K562 (cell line): Measurements from ENCODE around the gene PALM3. TPM values are rescaled to one million over a fixed set of nuclear protein-coding genes. Genes with fewer than 3 reads are reported as not detected.
A peak's percentile ranks its signal among the peaks of the same experiment; 100 is the strongest.

Source experiments
- BRD9 ChIP-seq: fragments of 450-650 bp; IDR thresholded peaks from 2 replicates; pipeline ENCODE4 v1.6.1; 2018; ENCODE audit warnings: low read depth; ENCODE audit not compliant: partially characterized antibody
- DMBX1 ChIP-seq: fragments of 250-450 bp; sonication (Bioruptor Pico); IDR thresholded peaks from 2 replicates; pipeline ENCODE4 v1.8.0; 2022; ENCODE audit warnings: inconsistent platforms, mild to moderate bottlenecking, moderate library complexity, borderline replicate concordance
- ELK3 ChIP-seq: fragments of 450-650 bp; formaldehyde crosslinking; IDR thresholded peaks from 2 replicates; pipeline ENCODE4 v1.4.0; 2020; ENCODE audit warnings: mild to moderate bottlenecking
- FOXA3 ChIP-seq, 2 experiments: fragments of 450-650 bp in 1 of 2; sonication (generic) in 1 of 2; formaldehyde crosslinking; IDR thresholded peaks in 1 of 2; conservative IDR thresholded peaks in 1 of 2; 2 replicates each; pipeline versions ENCODE4 v1.4.0 to v1.8.0; 2020 to 2022; ENCODE audit warnings: mild to moderate bottlenecking in 2 of 2, missing genetic modification reagents in 1 of 2
- HCFC1 ChIP-seq: IDR thresholded peaks from 2 replicates; pipeline ENCODE4 v1.6.1; 2012; ENCODE audit warnings: low read depth, low read length, improper control_type of control experiment
- HNRNPUL1 ChIP-seq: fragments of 200-400 bp; formaldehyde crosslinking; IDR thresholded peaks from 2 replicates; pipeline ENCODE4 v1.6.1; 2017; ENCODE audit warnings: low read length
- MAFF ChIP-seq: IDR thresholded peaks from 2 replicates; pipeline ENCODE4 v1.6.1; 2012; ENCODE audit warnings: low read length, improper control_type of control experiment
- NCOA4 ChIP-seq: fragments of 450-650 bp; IDR thresholded peaks from 2 replicates; pipeline ENCODE4 v1.6.1; 2018; ENCODE audit warnings: mild to moderate bottlenecking; ENCODE audit not compliant: partially characterized antibody
- NFRKB ChIP-seq: fragments of 450-650 bp; IDR thresholded peaks from 2 replicates; pipeline ENCODE4 v1.6.1; 2016; ENCODE audit warnings: low read depth
- PHTF2 ChIP-seq: fragments of 250-450 bp; sonication (Bioruptor Pico); IDR thresholded peaks from 2 replicates; pipeline ENCODE4 v1.5.0; 2021; ENCODE audit warnings: mild to moderate bottlenecking
- PRPF4 ChIP-seq: fragments of 200-400 bp; formaldehyde crosslinking; IDR thresholded peaks from one replicate; pipeline ENCODE4 v1.6.1; 2017; ENCODE audit warnings: low read length, low read depth, mild to moderate bottlenecking; ENCODE audit not compliant: insufficient read depth, poor library complexity, severe bottlenecking
- REST ChIP-seq, 2 experiments: fragments of 450-650 bp; formaldehyde crosslinking in 1 of 2; IDR thresholded peaks; 2 replicates each; pipeline versions ENCODE4 v1.4.0 to v1.6.1; 2014 to 2020; ENCODE audit warnings: mild to moderate bottlenecking in 2 of 2, borderline replicate concordance in 1 of 2, low read depth in 1 of 2
- SPI1 ChIP-seq: IDR thresholded peaks from 2 replicates; pipeline ENCODE4 v1.6.1; 2011; ENCODE audit warnings: low read depth, low read length, control low read depth, borderline replicate concordance
- TRIM25 ChIP-seq: fragments of 450-650 bp; IDR thresholded peaks from 2 replicates; pipeline ENCODE4 v1.7.0; 2016; ENCODE audit warnings: borderline replicate concordance
- ZBED1 ChIP-seq: IDR thresholded peaks from 2 replicates; pipeline ENCODE4 v1.6.1; 2014
- ZNF174 ChIP-seq: fragments of 250-450 bp; sonication (Bioruptor Pico); IDR thresholded peaks from 2 replicates; pipeline ENCODE4 v1.4.0; 2020; ENCODE audit warnings: mild to moderate bottlenecking
- ZNF224 ChIP-seq: sonication (generic); formaldehyde crosslinking; IDR thresholded peaks from 2 replicates; pipeline ENCODE4 v1.8.0; 2022; ENCODE audit warnings: mild to moderate bottlenecking, missing genetic modification reagents
- ZNF24 ChIP-seq: fragments of 450-650 bp; IDR thresholded peaks from 2 replicates; pipeline ENCODE4 v1.6.1; 2016
- ZNF561 ChIP-seq: fragments of 450-650 bp; formaldehyde crosslinking; conservative IDR thresholded peaks from 2 replicates; pipeline ENCODE4 v1.4.0; 2020; ENCODE audit warnings: mild to moderate bottlenecking, moderate library complexity
- polyA plus RNA-seq, 8 experiments: library from polyadenylated mRNA; depleted of rRNA in 4 of 8; stranded (reverse) in 5 of 8; unstranded in 3 of 8; fragments of >200 nt; fragmentation: Nextera tagmentation in 2 of 8; fragmentation: Illumina TruSeq in 1 of 8; extraction: Ambion mirVana in 2 of 8; extraction: Trizol in 1 of 8; gene quantifications; 2 replicates each; pipeline versions ENCODE4 v1.2.1 to v1.2.3, GENCODE V29; 2011 to 2014; ENCODE audit warnings: inconsistent platforms in 1 of 8, missing spikeins in 1 of 8
- total RNA-seq, 7 experiments: library from RNA; depleted of rRNA in 6 of 7; stranded (reverse); fragments of >200 nt in 6 of 7; fragmentation: Illumina TruSeq in 2 of 7; extraction: Trizol in 2 of 7; gene quantifications; 2 replicates each; pipeline versions ENCODE4 v1.2.1 to v1.2.3, GENCODE V29; 2011 to 2021; ENCODE audit warnings: low replicate concordance in 1 of 7

PALM3 gene
- total and polyA plus RNA-seq, 9 of the 15 experiments (the other 6 are each of a cell fraction or from before 2014, with no cell fraction given) = 0.07 to 9.3 (median 3.3) TPM

GRCh38 chr19:14073261-14073924 is 11.5 kb upstream of the PALM3 start (continued):
- TF ChIP-seq ZNF24 (peak; percentile 92), ZNF561 (CRISPR knock-in tag) (no peak), FOXA3 (CRISPR knock-in tag; conservative IDR thresholded peaks at IDR 0.05 in 1 of 2, IDR thresholded peaks at IDR 0.05 in 1 of 2) (no peak), HCFC1 (no peak), NFRKB (no peak), DMBX1 (CRISPR knock-in tag) (0 out of 2 replicates have a peak, but pooled peaks have one; percentile 31), BRD9 (no peak), TRIM25 (no peak), NCOA4 (no peak), MAFF (no peak), ZBED1 (no peak), ZNF174 (CRISPR knock-in tag) (no peak), HNRNPUL1 (no peak), ELK3 (no peak), PHTF2 (CRISPR knock-in tag) (no peak), ZNF224 (no peak), SPI1 (no peak), REST (IDR thresholded peaks at IDR 0.05; ENCODE audit: borderline replicate concordance) (peak; percentile 17; the same call in 1 of the 2 replicates), REST (CRISPR knock-in tag; IDR thresholded peaks at IDR 0.05; ENCODE audit: low read depth) (no peak), PRPF4 (no peak)
